ENCODE results near the gene ANKFY1. TPM values are rescaled to one million over a fixed set of nuclear protein-coding genes. Genes with fewer than 3 reads are reported as not detected.

ANKFY1 gene
- total RNA-seq, 1 experiment from 2014 or later, result 38.9 TPM

GRCh38 chr17:4127555-4127954, 136.2 kb downstream of the ANKFY1 start:
- Histone ChIP-seq H3K27me3 (ENCODE audit: insufficient read depth, low read length) (no peaks in the 10 kb centered on the region), H3K9ac (ENCODE audit: low read length) (no peak overlapping the region), H3K9me3 (ENCODE audit: control insufficient read depth in 1 of 2, insufficient read depth in 1 of 2, low read depth in 1 of 2, low read length in 2 of 2) (no peaks in the 10 kb centered on the region), H2AFZ (ENCODE audit: low read depth, low read length, poor library complexity, severe bottlenecking) (no peak overlapping the region), H3K4me3 (replicated peaks in 1 of 2; ENCODE audit: low read depth in 1 of 2, low read length in 2 of 2) (no peak overlapping the region), H3K27ac (ENCODE audit: low read depth, low read length) (no peak overlapping the region), H4K20me1 (ENCODE audit: insufficient read depth) (no peaks in the 10 kb centered on the region), H3K9me2 (ENCODE audit: insufficient read depth) (no peaks in the 10 kb centered on the region), H3K4me2 (ENCODE audit: low read length) (no peak overlapping the region), H3K79me2 (ENCODE audit: insufficient read depth, low read length) (peaks cover 34% of the 10 kb centered on the region), H3K36me3 (ENCODE audit: control insufficient read depth in 1 of 2, insufficient read depth in 2 of 2, low read length in 2 of 2) (peaks cover 2 to 7% of the 10 kb centered on the region in 2 experiments; a peak in 2 of 4 replicates), H3K4me1 (ENCODE audit: control insufficient read depth in 1 of 2, insufficient read depth in 2 of 2, low read length in 2 of 2) (no peaks in the 10 kb centered on the region)
- intact Hi-C loops (cut with micrococcal nuclease), result no loop called here
- ATAC-seq (no peak), DNase-seq (ENCODE audit: low read depth, low spot score) (no peak)
- no TSS peak for BruUV-seq (replicated peaks)
- ChIA-PET RAD21 (ENCODE audit: low non-redundant PET in 1 of 2, low total read pairs in 2 of 2, uncharacterized antibody in 2 of 2, unreplicated experiment in 2 of 2) (no interaction called here), POLR2A (no interaction called here), CTCF (no interaction called here)
- TF ChIP-seq ATF3 (IDR thresholded peaks at IDR 0.05) (no peak), SRF (IDR thresholded peaks at IDR 0.05; ENCODE audit: low read depth) (no peak), ZFX (IDR thresholded peaks at IDR 0.05) (no peak)
- TF ChIP-seq, protein P1, sequence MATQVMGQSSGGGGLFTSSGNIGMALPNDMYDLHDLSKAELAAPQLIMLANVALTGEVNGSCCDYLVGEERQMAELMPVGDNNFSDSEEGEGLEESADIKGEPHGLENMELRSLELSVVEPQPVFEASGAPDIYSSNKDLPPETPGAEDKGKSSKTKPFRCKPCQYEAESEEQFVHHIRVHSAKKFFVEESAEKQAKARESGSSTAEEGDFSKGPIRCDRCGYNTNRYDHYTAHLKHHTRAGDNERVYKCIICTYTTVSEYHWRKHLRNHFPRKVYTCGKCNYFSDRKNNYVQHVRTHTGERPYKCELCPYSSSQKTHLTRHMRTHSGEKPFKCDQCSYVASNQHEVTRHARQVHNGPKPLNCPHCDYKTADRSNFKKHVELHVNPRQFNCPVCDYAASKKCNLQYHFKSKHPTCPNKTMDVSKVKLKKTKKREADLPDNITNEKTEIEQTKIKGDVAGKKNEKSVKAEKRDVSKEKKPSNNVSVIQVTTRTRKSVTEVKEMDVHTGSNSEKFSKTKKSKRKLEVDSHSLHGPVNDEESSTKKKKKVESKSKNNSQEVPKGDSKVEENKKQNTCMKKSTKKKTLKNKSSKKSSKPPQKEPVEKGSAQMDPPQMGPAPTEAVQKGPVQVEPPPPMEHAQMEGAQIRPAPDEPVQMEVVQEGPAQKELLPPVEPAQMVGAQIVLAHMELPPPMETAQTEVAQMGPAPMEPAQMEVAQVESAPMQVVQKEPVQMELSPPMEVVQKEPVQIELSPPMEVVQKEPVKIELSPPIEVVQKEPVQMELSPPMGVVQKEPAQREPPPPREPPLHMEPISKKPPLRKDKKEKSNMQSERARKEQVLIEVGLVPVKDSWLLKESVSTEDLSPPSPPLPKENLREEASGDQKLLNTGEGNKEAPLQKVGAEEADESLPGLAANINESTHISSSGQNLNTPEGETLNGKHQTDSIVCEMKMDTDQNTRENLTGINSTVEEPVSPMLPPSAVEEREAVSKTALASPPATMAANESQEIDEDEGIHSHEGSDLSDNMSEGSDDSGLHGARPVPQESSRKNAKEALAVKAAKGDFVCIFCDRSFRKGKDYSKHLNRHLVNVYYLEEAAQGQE (IDR thresholded peaks at IDR 0.05; ENCODE audit: low read depth), result no peak

GRCh38 chr17:4125552-4125951, 138.2 kb downstream of the ANKFY1 start:
- Histone ChIP-seq H3K27ac (ENCODE audit: low read depth, low read length) (no peak overlapping the region), H3K9me2 (ENCODE audit: insufficient read depth) (no peaks in the 10 kb centered on the region), H3K9ac (ENCODE audit: low read length) (no peak overlapping the region), H3K36me3 (ENCODE audit: control insufficient read depth in 1 of 2, insufficient read depth in 2 of 2, low read length in 2 of 2) (peaks cover 2 to 11% of the 10 kb centered on the region in 2 experiments; a peak in 2 of 4 replicates), H3K9me3 (ENCODE audit: control insufficient read depth in 1 of 2, insufficient read depth in 1 of 2, low read depth in 1 of 2, low read length in 2 of 2) (no peaks in the 10 kb centered on the region), H3K79me2 (ENCODE audit: insufficient read depth, low read length) (peaks cover 27% of the 10 kb centered on the region), H3K27me3 (ENCODE audit: insufficient read depth, low read length) (no peaks in the 10 kb centered on the region), H3K4me3 (replicated peaks in 1 of 2; ENCODE audit: low read depth in 1 of 2, low read length in 2 of 2) (no peak overlapping the region), H3K4me1 (ENCODE audit: control insufficient read depth in 1 of 2, insufficient read depth in 2 of 2, low read length in 2 of 2) (no peaks in the 10 kb centered on the region), H3K4me2 (ENCODE audit: low read length) (no peak overlapping the region), H4K20me1 (ENCODE audit: insufficient read depth) (no peaks in the 10 kb centered on the region), H2AFZ (ENCODE audit: low read depth, low read length, poor library complexity, severe bottlenecking) (no peak overlapping the region)
- no peak for DNase-seq (ENCODE audit: low read depth, low spot score)
- BruUV-seq (replicated peaks), result no TSS peak
- RAD21 ChIA-PET (ENCODE audit: low non-redundant PET in 1 of 2, low total read pairs in 2 of 2, uncharacterized antibody in 2 of 2, unreplicated experiment in 2 of 2), result no interaction called here
- POLR2A ChIA-PET, result no interaction called here
- TF ChIP-seq SP1 (IDR thresholded peaks at IDR 0.05; ENCODE audit: low read depth) (no peak), YY1 (IDR thresholded peaks at IDR 0.05; ENCODE audit: extremely low read depth, insufficient replicate concordance, low read depth, low read length) (no peak), ATF3 (IDR thresholded peaks at IDR 0.05) (no peak), ZFX (IDR thresholded peaks at IDR 0.05) (no peak), EZH2phosphoT487 (IDR thresholded peaks at IDR 0.05; ENCODE audit: borderline replicate concordance) (no peak)
- ATAC-seq, result no peak
- intact Hi-C loops (cut with micrococcal nuclease), result no loop called here
- CTCF ChIA-PET, result no interaction called here

Data from HCT116 (cell line).